GM23338 (cell line): ENCODE data around the gene CSDE1. TPM values are rescaled to one million over a fixed set of nuclear protein-coding genes. Genes with fewer than 3 reads are reported as not detected.
A peak's percentile ranks its signal among the peaks of the same experiment; 100 is the strongest.

Source experiments
- ATAC-seq: fragments of 200-7000 bp; cut with Tn5 transposase; 3 replicates; pipeline ENCODE4 v1.9.1; 2020
- DNase-seq: peaks from one replicate; pipeline ENCODE4 v3.0.0-alpha.2; 2015; ENCODE audit warnings: low spot score
- H2AFZ ChIP-seq: fragments of 200-600 bp; sonication (generic); 2 replicates; pipeline ENCODE4 v1.8.0; 2016; ENCODE audit warnings: antibody characterized with exemption, mild to moderate bottlenecking, moderate library complexity
- H3F3A ChIP-seq: fragments of 200-600 bp; sonication (generic); replicated peaks from 2 replicates; pipeline ENCODE4 v1.8.0; 2017; ENCODE audit warnings: antibody characterized with exemption, mixed run types, low read depth
- H3K27ac ChIP-seq: fragments of 200-600 bp; sonication (generic); 2 replicates; pipeline ENCODE4 v1.6.1; 2016; ENCODE audit warnings: low read depth
- H3K27me3 ChIP-seq: fragments of 200-600 bp; sonication (generic); 2 replicates; pipeline ENCODE4 v1.8.0; 2016; ENCODE audit warnings: mild to moderate bottlenecking, mixed run types, moderate library complexity; ENCODE audit not compliant: insufficient read depth
- H3K36me3 ChIP-seq: fragments of 200-600 bp; sonication (generic); 2 replicates; pipeline ENCODE4 v1.8.0; 2016; ENCODE audit warnings: mild to moderate bottlenecking; ENCODE audit not compliant: insufficient read depth
- H3K4me1 ChIP-seq: fragments of 200-600 bp; sonication (generic); 2 replicates; pipeline ENCODE4 v1.8.0; 2016; ENCODE audit warnings: mild to moderate bottlenecking, moderate library complexity; ENCODE audit not compliant: insufficient read depth
- H3K4me2 ChIP-seq: fragments of 200-600 bp; sonication (generic); 2 replicates; pipeline ENCODE4 v1.7.1; 2017; ENCODE audit warnings: mixed run types
- H3K4me3 ChIP-seq: fragments of 200-600 bp; sonication (generic); 2 replicates; pipeline ENCODE4 v1.6.1; 2016; ENCODE audit warnings: mixed run types
- H3K79me2 ChIP-seq: fragments of 200-600 bp; sonication (generic); replicated peaks from 2 replicates; pipeline ENCODE4 v1.8.0; 2017; ENCODE audit warnings: mild to moderate bottlenecking; ENCODE audit not compliant: insufficient read depth
- H3K9me2 ChIP-seq: fragments of 200-600 bp; sonication (generic); 2 replicates; pipeline ENCODE4 v1.8.0; 2017; ENCODE audit not compliant: insufficient read depth
- H4K20me1 ChIP-seq: fragments of 200-600 bp; sonication (generic); replicated peaks from 2 replicates; pipeline ENCODE4 v1.8.0; 2017; ENCODE audit warnings: mild to moderate bottlenecking; ENCODE audit not compliant: insufficient read depth
- H3K27ac Mint-ChIP-seq: 2 replicates; pipeline ENCODE4 v1.8.0; 2020; ENCODE audit warnings: inconsistent platforms, mild to moderate bottlenecking, moderate library complexity, mixed read lengths
- H3K27me3 Mint-ChIP-seq: 3 replicates; pipeline ENCODE4 v1.8.0; 2022; ENCODE audit warnings: low read depth, mild to moderate bottlenecking, moderate library complexity, mixed read lengths, inconsistent platforms; ENCODE audit not compliant: insufficient read depth, poor library complexity
- H3K36me3 Mint-ChIP-seq: 3 replicates; pipeline ENCODE4 v1.8.0; 2021; ENCODE audit warnings: low read depth, mild to moderate bottlenecking, inconsistent platforms, moderate library complexity, mixed read lengths
- H3K4me1 Mint-ChIP-seq: 3 replicates; pipeline ENCODE4 v1.8.0; 2020; ENCODE audit warnings: mild to moderate bottlenecking, inconsistent platforms, mixed read lengths
- H3K4me3 Mint-ChIP-seq: 3 replicates; pipeline ENCODE4 v1.8.0; 2021; ENCODE audit warnings: moderate library complexity, mild to moderate bottlenecking, inconsistent platforms, mixed read lengths
- H3K9me3 Mint-ChIP-seq: 3 replicates; pipeline ENCODE4 v1.8.0; 2020; ENCODE audit warnings: moderate library complexity, mild to moderate bottlenecking, inconsistent platforms, mixed read lengths
- CREB1 ChIP-seq: fragments of 250-450 bp; sonication (Bioruptor Pico); IDR thresholded peaks from 2 replicates; pipeline ENCODE4 v1.5.0; 2020; ENCODE audit warnings: low read depth, mild to moderate bottlenecking, moderate library complexity
- CTCF ChIP-seq, 2 experiments: fragments of 200-600 bp in 1 of 2; sonication (generic) in 1 of 2; conservative IDR thresholded peaks; 2 replicates each; pipeline versions ENCODE4 v1.5.1 to v1.6.1; 2016 to 2017; ENCODE audit warnings: antibody characterized with exemption in 2 of 2, low read depth in 2 of 2, mild to moderate bottlenecking in 2 of 2, moderate library complexity in 1 of 2
- ETS1 ChIP-seq: IDR thresholded peaks from 2 replicates; pipeline ENCODE4 v1.6.1; 2016; ENCODE audit warnings: antibody characterized with exemption
- EZH2 ChIP-seq: fragments of 200-600 bp; sonication (generic); IDR thresholded peaks from one replicate; pipeline ENCODE4 v1.8.0; 2017; ENCODE audit warnings: antibody characterized with exemption, mild to moderate bottlenecking, low read depth; ENCODE audit not compliant: unreplicated experiment
- JUNB ChIP-seq: IDR thresholded peaks from one replicate; pipeline ENCODE4 v1.6.1; 2016; ENCODE audit warnings: antibody characterized with exemption; ENCODE audit not compliant: unreplicated experiment
- NANOG ChIP-seq: IDR thresholded peaks from 2 replicates; pipeline ENCODE4 v1.6.1; 2016; ENCODE audit warnings: antibody characterized with exemption, borderline replicate concordance
- POLR2AphosphoS5 ChIP-seq: IDR thresholded peaks from 2 replicates; pipeline ENCODE4 v1.6.1; 2016; ENCODE audit warnings: antibody characterized with exemption, low read depth
- STAT1 ChIP-seq: IDR thresholded peaks from one replicate; pipeline ENCODE4 v1.6.1; 2016; ENCODE audit warnings: antibody characterized with exemption; ENCODE audit not compliant: unreplicated experiment
- ZNF114 ChIP-seq: fragments of 250-450 bp; sonication (Bioruptor Pico); IDR thresholded peaks from 2 replicates; pipeline ENCODE4 v1.5.0; 2020; ENCODE audit warnings: mild to moderate bottlenecking, moderate library complexity
- ZNF331 ChIP-seq: fragments of 250-450 bp; sonication (Bioruptor Pico); IDR thresholded peaks from 2 replicates; pipeline ENCODE4 v1.5.0; 2020; ENCODE audit warnings: low read depth, mild to moderate bottlenecking, moderate library complexity
- ZNF462 ChIP-seq: fragments of 250-450 bp; sonication (Bioruptor Pico); IDR thresholded peaks from 2 replicates; pipeline ENCODE4 v1.5.0; 2020; ENCODE audit warnings: mild to moderate bottlenecking, moderate library complexity
- polyA plus RNA-seq: library from polyadenylated mRNA; unstranded; fragments of >200 nt; fragmentation: Nextera tagmentation; extraction: Ambion mirVana; gene quantifications from 2 replicates; pipeline ENCODE4 v1.2.1, GENCODE V29; 2016
- total RNA-seq: library from RNA; depleted of rRNA; stranded (reverse); fragments of >200 nt; shearing (Covaris generic); gene quantifications from 2 replicates; pipeline ENCODE4 v1.2.3, GENCODE V29; 2014

CSDE1 gene
- total and polyA plus RNA-seq, 2 experiments from 2014 or later = 214 to 1,054 TPM

GRCh38 chr1:114756009-114756892 lies 1.5 kb downstream of the CSDE1 start (continued):
- TF ChIP-seq NANOG (no peak), ETS1 (no peak)

- no peaks in the 10 kb centered on the region for H3K9me2 ChIP-seq
- H3K27ac ChIP-seq = no peak overlapping the region
- DNase-seq (no peak), ATAC-seq (no peak)
- no peak overlapping the region for H2AFZ ChIP-seq
- H3F3A ChIP-seq = no peaks in the 10 kb centered on the region
- H3K27me3 Mint-ChIP-seq = peaks cover 9% of the 10 kb centered on the region
- H3K4me1 ChIP-seq = peaks cover 53% of the 10 kb centered on the region
- peak overlapping the region; percentile 96 for H3K4me3 Mint-ChIP-seq
- peaks cover 59% of the 10 kb centered on the region for H3K4me1 Mint-ChIP-seq
- peaks cover 58% of the 10 kb centered on the region for H4K20me1 ChIP-seq
- H3K4me3 ChIP-seq = peak overlapping the region; percentile 72
- peaks cover 4% of the 10 kb centered on the region; the same call in 1 of the 2 replicates for H3K36me3 ChIP-seq
- H3K36me3 Mint-ChIP-seq = peaks cover 32% of the 10 kb centered on the region
- H3K27me3 ChIP-seq = no peaks in the 10 kb centered on the region
- peak overlapping the region; percentile 81 for H3K4me2 ChIP-seq
- peak overlapping the region; percentile 81 for H3K27ac Mint-ChIP-seq
- H3K79me2 ChIP-seq = peaks cover 70% of the 10 kb centered on the region
- no peaks in the 10 kb centered on the region for H3K9me3 Mint-ChIP-seq
- TF ChIP-seq POLR2AphosphoS5 (no peak), ZNF462 (no peak), EZH2 (no peak), ZNF331 (CRISPR knock-in tag) (no peak), ETS1 (no peak), NANOG (no peak), CTCF (conservative IDR thresholded peaks at IDR 0.05; ENCODE audit: low read depth in 2 of 2) (no peak), CREB1 (CRISPR knock-in tag) (no peak), ZNF114 (no peak), JUNB (no peak), STAT1 (no peak)
Observed at GRCh38 chr1:114755006-114755931, 2.5 kb downstream of the CSDE1 start.
